ELF-1 (cell line): ENCODE data around the gene SMIM41.
"Not testable (repeated sequence)": the region's sequence is repeated elsewhere in the genome, so short reads cannot be mapped to it uniquely, and the experiment has no call there.

Source experiments
- DNase-seq: peaks from one replicate; pipeline ENCODE4 v3.0.0-alpha.2; 2016; ENCODE audit warnings: low read depth, low spot score

SMIM41 gene

DNA sequence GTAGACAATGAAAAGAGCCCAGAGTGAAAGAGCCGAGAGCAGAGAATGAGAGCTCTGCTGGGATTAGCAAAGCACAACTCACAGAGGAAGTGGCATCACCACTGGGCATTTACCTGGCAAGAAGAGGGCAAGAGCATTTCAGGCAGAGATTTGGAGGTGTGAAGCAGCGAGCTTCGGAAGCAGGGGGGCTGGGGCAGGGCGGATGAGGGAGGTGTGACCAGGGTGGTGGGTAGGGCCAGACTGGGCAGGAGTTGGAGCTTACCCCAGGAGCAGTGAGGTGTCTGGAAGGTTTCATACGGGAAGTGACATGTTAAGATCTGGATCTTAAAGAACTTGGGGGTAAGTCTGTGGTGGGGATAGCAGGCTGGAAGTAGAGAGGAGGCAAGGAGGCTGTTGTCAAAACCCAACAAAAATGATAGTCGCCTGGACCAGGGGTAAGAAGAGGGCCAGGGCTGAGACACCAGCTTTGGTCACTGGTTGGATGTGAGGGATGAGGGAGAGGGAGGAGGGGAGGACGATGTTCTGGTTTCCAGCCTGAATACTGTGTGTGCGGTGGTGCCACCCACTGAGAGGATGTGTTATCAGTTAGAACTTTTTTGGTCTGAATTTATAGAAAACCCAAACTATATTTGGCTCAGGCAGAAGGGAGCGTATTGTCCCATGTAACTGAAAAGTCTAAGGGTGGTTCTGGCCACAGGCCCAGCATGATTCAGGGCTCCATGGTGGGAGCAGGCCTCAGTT is 5.2 kb downstream of the SMIM41 start:
- no peak for DNase-seq

DNA sequence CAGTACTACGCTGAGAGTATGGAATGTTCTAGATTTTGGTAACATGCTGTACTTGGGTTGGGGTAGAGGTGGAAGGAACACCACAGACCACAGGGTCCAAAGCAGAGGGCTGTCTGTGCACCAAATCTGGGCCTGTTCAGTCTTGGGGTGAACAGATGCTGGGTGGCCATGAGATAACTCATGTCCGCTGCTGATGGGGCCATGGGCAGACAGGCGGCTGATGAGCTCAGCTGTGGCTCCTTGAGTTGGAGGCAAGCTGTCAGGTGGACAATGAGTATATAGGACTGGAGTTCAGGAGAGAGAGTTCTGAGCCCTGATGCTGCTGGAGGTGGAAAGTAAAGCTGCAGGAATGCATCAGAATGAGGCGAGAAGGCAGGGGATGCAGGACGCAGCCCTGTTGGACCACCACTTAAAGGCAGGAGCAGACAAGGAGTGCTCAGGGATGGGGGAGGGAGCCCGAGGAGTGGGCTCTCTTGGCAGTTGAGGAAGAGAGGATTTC is 6.2 kb downstream of the SMIM41 start:
- no peak for DNase-seq

DNA sequence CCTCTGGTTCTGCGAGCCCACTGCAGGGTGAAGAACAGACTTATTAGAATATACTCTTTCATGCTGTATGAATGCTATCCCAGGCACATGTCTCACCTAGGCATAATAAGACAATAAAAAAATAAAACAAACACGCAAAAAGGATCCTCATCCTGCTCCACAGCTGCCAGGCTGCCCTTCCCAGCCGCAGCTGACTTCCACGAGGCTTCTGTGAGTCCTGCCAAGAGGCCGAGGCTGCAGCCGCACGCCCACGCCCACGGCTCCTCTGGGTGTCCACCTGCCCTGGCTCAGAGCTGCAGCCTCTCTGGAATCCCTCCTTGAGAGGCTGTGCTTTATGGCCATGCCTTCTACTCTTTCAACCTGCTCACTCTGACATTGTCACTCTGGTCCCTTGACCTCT is 6.9 kb downstream of the SMIM41 start:
- DNase-seq, result no peak

DNA sequence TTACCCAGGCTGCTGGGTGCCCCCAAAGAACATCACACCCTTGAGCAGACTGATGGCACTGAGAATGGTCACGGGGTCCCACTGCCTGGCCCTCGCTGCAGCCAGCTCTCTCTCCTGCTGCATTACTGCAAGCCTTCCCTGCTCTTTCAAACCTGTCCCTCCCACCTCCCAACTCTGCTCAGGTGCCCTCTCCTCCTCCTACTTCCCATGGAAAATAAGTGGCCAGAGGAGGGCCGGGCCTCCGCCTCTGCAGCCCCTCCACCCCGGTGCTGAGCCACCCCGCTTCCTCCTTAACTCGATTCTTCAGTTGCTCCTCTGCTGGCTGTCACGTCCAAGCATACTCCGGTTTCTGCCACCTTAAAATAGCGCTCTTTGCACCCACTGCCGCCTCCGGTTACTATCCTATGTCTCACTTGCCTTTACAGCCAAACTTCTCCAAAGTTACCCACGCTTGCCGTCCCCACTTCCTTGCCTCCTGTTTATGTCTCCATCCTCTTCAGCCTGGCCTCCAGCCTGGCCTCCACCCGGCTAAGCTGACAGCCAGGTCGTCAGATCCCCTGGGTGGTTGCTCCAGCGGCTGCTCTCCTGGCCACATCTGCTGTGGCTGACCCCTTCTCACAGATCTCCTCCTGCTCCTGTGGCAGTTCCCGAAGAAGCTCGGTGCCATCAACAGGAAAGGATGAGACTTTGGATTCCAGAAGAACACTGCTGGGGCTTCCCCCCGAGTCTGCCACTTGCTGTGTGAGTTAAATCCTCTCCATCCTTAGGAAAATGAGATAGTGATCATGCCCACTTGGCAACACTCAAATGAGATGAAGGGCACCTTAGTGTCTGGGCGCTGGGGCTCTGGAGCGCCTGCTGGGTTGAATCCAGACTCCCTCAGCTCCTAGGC is 7.7 kb downstream of the SMIM41 start:
- no peak for DNase-seq

DNA sequence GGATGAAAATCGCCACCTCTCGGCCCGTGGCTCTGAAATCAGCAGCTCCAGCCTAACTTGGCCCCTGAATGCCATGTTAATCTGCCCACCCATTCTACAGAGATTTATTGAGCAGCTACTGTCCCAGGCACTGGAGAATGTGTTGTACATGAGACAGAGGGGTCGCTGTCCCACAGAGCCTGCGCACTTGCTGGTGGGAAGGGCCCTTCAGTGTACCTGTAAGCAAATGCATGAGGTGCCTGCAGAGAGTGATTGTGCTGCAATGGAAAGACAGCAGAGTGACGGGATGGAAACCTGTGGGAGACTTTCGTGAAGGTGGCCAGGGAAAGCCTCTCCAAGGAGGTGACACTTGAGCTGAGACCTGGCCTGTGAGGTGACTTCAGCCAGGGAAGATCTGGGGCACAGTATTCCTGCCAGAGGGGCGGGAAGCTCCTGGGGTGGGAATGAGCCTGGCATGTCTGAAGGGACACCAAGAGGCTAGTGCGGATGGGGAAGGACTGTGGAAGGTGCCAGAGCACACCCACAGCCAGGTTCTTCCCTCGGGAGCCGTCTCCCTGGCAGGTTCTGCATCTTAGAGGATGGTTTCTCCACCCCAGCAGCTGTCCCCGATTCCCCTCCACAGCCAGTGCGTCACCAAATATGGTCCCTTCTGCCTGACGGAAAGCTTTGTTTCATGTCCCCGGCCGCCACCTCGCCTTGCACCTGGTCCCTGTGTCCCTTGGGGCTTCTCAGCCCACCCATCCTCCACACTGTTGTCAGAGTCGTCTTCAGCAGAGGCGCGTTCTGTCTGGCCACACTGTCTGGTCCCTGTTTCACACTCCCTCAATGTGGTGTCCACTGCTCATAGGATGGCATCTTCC is 8.7 kb downstream of the SMIM41 start:
- DNase-seq, result no peak

DNA sequence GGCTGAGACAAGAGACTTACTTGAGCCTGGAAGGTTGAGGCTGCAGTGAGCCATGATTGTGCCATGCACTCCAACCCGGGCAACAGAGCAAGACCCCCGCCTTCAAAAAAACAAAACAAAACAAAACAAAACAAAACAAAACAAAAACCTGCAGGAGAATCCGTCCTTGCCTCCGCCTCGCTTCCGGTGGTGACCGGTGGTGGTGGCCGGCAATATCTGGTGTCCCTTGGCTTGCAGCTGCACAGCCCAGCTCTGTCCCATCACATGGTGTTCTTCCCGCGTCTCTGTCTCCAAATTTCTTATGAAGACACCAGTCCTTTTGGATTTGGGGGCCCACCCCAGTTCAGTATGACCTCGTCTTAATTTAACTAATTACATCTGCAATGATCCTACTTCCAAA is 10.0 kb downstream of the SMIM41 start:
- no peak for DNase-seq

DNA sequence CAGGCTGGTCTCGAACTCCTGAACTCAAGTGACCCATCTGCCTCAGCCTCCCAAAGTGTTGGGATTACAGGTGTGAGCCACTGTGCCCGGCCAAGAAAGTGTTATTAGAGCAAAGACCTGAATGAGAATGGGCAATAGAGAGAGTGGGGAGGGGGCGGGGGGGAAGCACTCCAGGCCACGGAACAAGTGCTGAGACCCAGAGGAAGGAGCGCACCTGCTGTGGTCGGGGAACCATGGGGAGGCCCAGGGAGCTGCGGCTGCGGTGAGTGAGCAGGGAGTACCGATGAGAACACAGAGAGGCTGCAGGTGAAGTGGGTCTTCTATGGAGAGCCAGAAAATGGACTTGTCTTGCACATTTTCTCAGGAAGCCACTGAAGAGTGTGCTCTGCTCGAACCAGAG is 10.8 kb downstream of the SMIM41 start:
- DNase-seq, result no peak

DNA sequence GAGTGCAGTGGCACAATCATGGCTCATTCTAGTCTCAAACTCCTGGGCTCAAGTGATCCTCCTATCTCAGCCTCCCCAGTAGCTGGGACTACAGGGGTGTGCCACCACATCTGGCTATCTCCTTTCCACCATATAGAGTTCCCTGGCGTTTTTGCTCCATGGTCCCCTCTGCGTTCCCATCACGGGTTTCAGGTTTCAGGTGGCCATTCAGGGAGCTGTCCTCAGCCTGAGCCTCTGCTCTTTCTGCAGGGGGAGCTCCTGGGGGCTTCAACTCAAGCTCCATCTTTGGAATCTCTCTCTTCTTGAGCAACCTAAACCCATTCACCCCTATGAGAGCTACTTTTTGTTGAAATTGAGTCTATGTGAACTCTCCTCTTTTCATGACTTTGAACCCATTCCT is 11.6 kb downstream of the SMIM41 start:
- no peak for DNase-seq

DNA sequence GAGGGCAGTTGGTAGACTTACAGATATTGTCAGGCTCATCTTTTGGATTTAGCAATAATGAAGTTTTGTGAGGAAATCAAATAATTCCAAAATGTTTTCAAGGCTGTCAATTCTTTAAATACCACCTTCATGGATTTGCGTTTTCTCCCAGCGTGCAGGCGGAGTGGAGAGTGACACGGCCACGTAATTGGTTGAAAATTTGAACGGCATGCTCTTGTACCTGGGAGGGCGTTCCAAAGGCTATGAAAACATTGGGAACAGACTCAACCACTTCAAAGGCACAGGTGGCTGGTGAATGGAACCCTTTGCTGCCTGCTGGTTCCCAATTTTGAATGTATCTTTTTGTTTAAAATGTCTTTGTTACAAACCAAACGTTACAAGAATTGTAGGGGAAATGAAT is 12.4 kb downstream of the SMIM41 start:
- DNase-seq, result no peak

DNA sequence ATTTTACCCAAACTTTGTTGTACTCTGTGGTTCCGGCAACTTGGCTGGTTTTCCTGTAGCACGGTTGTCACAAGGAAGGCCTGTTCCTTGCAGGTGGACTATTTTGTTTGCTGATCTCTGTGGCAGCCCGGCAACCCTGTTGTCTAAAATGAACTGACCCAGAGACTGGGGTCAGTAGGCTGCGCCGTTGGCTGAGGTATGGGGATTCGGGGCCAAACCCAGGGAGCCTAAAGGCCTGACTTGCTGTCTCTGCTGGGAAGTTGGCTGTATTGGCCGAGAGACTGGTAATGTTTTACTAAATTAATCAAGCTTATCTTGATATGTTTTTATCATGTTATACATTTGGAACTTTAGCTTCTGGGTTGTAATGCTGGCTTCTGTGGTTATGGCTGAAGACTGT is 13.8 kb downstream of the SMIM41 start:
- DNase-seq, result no peak

DNA sequence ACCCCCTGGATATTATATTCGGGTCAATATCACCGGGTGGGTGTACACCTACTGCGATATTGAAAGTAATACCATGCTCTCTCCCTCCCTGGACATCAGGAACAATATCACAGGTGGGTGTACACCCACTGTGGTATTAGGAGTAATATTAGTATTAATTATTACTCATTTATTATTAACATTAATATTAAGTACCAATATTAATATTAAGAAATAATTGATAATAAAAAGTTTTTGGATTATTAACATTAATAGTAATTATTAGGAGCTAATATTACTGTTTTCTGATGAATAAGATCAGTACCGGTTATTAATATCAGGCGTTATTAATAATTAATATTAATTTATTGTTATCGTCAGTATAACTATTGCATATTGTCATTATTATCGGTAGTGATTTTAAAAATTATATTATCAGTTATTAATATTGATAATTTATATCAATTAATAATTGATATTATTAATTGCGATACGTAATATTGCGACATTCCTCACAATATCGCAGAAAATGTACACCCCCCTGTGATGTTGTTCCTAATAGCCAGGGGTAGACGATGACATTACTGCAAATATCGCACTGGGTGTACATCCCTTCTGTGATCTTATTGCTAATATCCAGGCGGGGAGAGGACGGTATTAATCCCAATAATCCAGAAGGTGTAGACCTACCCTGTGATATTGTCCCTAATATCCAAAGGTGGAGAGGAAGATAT is 17.0 kb downstream of the SMIM41 start:
- no peak for DNase-seq

DNA sequence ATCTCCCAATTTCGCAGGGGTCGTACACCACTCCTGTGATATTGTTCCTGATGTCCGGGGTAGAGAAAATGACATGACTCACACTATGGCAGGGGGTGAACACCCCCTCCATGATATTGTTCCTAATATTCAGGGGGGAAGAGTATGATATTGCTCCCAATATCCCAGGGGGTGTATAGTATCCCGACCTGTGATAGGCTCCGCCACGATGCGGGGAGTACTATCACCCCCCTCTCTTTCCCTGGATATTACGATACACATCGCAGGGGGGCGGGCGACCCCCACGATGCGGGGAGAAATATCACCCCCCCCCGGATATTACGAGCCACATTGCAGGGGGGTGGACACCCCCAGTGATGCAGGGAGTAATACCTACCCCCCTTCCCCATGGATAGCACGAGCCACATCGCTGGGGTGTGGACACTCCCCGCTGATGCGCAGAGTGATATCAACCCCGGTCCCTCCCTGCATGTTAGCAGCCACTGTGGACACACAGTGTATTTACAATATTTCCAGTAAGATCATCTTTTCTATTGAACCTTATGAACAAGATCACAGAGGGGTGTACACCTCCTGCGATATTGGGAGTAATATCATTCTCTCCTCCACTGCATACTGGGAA is 17.7 kb downstream of the SMIM41 start:
- no peak for DNase-seq

DNA sequence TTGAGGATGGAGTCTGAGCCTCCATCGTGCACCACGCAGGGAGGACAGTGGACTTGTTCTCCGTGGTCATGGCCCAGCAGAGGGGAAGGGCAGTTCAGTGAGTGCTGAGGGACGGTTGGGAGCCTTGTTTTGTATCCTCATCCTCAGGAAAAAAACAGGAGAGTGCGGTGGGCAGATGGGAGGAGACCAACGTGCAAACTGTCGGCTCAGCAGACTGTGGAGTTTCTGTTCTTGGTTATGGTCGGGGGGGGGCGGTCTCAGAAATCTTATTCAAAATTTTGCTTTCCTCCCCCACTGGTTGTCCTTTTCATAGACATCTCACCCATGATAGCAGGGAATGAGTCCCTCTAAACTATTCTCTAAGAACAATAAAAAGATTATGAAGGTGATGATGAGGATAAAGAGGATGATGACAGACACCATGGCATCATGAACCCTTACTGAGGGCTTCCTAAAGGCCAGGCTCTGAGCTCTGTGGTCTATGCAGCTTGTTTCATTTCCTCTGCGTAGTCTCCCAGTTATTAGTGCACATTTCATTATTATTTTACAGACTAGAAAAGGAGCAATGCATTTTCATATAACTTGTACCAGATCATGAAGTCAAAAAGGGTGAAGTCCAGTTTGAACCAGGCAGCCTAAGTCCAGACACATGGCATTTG is 25.1 kb downstream of the SMIM41 start:
- not testable (repeated sequence) for DNase-seq

DNA sequence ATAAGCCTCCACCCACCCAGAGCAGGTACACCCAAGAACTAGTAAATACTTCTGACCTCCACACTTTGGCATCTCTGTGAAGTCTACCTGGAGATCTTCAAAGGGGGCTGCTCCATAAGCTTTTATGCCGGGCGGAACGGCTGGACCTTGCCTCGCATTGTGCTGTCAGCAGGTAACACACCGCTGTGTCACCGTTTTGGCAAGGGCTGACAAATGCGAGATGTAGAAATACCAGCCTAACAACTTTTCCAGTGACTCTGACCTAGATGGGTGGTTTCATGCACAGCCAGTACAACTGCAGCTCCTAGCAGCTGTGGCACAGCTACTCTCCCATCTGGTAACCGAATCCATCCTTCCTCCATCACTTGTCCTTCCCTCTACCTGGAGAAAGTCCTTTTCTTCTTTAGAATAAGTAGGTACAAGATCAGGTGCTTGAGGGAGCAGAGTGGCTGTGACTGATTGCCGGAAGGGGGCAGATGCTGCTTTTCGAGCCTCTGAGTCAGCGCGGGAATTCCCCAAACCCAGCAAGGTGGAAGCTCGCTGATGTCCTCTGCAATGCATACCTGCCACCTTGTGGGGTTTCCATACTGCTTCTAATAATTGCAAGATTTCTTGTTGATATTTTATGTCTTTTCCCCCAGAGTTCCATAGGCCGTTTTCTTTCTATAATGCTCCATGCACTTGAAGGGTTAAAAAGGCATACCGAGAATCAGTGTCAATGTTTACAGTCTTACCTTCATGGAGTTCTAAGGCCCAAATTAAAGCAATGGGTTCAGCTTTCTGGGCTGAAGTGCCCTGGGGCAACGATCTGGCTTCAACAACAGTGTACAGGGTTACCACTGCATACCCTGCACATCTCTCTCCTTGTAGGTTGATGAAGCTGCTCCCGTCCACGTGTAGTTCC is 37.0 kb downstream of the SMIM41 start:
- peak; percentile 74 for DNase-seq

DNA sequence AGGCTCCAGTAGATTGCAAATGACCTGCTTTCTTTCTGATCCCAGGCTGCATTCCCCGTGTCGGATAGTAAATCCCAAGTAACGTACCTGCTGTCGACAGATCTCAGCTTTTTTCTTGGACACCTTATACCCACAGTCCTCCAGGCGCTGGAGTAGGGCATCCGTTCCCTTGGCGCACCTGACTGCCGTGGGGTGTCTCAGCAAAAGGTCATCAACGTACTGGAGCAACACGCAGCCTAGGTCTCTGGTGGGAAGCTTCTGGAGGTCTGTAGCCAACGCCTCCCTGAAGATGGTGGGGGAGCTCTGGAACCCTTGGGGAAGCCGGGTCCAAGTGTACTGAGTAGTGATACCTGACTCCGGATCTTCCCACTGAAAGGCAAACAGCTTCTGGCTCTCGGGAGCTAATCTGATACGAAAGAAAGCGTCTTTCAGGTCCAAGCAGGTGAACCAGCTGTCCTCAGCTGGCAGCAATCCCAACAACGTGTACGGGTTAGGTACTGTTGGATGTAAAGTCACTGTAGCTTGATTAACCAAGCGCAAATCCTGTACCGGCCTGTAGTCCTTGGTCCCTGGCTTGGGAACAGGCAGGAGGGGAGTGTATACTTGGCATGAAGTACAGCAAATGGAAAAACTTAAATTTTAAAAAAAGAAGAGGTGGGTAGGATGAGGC is 38.4 kb downstream of the SMIM41 start:
- DNase-seq, result not testable (repeated sequence)

DNA sequence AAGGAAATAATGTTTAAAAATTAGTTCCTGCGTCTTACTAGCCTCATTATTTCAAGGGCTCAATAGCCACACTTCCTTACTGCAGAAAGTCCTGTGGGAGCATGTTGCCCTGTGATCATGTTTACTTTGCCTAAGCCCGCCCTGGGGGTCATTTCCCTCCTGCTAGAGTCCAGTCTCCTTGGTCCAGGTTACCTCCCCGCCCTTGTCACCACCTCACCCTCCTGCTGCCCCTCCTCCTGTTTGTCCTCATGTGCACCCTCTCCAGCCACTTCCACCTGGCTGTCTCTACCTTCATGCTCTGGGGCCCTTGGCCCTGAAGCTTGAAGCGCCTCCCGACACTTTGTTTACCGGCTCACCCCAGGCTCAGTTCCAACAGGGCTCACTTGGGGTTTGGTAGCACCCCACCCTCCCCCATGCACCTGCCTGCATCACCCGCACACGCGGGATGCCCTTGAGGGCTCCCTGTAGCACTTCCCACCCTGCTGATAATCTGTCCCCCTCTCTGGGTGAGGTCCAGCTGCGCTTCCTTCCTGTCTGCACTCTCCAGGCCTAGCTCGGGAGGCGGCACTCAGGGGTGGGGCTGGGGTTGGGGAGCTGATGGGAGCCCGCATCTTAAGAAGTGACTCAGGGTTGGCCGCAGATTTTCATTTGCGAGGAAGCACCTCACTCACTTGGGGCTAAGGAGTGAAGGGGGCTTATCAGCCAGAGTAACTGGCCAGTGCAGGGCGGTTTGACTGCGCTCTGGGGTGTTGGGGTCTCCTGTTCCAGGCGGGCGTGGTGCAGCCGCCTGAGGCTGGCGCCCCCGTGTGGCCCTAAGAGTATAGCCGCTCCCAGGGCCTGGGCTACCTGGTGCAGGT is 40.1 kb downstream of the SMIM41 start:
- DNase-seq, result peak; percentile 88

DNA sequence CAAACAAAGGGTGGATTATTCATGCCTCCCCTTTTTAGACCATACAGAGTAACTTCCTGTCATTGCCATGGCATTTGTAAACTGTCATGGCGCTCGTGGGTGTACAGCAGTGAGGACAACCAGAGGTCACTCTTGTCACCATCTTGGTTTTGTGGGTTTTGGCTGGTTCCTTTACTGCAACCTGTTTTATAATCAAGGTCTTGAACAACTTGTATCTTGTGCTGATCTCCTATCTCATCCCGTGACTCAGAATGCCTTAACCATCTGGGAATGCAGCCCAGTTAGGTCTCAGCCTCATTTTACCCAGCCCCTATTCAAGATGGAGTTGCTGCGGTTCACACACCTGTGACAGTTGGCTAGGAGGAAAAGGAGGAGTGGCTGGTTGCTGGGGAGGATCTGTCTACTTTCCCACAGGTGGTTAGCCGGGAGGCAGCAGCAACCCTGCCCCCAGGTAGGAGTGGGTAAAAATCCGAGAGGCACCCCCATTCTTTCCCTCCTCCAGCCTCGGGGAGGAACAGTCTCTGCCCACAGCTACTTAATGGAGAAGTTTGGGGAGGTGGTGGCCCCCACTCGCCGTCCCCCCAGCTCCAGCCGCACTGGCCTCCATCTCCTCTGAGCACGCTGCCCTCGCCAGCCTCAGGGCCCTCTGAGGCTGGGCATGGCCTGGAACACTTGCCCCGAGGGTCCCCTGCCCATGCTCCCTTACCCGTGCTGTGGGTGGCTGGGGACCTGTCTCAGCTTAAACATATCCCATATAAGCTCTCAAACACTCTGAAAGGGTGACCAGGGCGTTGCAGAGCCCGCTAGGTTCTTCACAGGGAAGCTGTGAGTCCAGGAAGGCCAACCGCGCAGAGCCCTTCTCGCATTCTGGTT is 41.7 kb downstream of the SMIM41 start:
- DNase-seq, result no peak
